ENCODE measurements around the gene RTF1.

RTF1 gene

DNA sequence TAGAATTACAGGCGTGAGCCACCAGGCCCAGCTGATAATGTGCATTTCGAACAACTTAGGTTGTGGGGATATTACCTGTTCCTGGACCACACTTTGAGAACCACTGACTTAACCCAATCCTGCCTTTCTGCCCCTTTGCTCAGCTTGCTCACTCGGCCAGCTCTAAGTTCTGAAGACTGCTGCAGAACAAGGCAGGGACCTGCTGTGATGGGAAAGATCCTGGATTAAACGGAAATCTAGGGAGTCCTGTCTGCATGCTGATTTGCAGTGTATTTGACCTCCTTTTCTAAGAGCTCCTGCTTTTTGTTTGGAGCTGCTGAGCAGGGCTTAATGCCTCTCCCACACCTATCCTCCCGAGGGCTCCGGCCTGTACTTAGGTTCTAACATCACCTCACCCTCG lies 93.8 kb downstream of the RTF1 start:
- DNase-seq = no peak

DNA sequence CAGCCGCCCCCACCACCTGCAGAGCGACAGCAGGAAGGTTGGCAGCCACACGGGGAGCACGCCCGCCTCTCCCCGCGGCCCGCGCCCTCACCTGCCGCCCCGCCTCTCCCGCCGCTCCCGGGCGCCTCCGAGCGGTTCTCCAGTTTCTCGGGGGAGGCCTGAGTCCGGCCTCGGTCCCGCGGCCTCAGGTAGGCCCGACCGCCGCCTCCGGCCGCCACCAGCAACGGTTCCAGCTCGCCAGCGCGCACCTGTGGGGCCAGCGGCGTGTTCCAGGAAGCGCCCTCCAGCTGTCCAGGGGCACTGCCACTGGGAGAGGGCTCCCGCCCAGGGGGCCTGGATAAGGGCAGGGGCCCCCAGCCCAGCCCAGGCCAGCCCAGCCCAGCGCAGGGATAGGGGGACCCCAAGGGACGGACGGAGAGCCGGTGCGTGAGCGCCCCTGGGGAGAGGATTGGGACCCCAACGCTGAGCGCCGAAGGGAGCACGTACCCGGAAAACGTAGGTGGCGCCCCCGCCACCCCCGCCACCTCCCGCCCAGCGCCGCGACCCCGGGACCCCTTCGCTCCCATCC lies 94.5 kb downstream of the RTF1 start:
- no peak for DNase-seq

DNA sequence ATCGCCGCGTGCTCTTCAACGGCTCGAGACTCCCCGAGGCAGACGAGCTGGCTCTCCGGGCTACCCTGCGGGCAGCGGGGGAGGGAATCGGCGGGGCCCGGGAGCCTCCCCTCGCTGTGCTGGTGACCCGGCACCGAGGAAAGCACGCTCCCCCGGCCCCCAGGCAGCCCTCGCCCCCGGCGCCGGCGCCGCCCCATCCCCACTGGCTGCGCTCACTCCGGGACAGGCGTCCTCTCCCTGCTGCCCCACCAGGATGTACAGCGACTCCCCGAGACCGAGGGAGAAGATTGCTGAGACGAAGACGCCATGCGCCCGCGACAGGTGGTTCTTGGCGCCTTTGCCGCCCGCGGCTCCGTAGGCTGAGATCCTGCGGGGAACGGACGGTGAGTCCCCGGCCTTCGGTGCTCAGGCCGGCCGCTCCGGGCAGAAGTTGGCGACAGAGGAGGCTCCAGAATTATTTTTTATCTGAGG lies 95.0 kb downstream of the RTF1 start:
- no peak for DNase-seq

DNA sequence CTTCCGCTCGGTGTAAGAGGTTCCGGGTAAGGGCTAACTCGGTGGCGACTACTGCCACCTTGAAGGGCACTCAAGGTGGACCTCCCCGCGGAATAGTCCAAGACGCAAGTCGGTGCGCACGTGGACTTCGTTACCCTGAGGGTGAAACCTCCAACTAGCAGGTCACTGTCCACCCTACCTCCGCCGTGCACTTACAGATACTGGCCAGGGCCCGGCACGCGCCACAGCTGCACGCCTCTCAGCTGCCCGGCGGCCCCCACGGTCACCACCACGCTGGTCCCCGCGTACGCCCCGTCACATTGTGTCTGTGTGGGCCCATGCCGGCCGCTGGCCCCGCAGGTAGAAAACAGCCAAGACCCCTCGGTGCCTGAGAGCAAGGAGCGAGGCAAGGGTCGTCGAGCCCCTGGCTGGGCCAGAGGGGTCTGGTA lies 95.6 kb downstream of the RTF1 start:
- no peak for DNase-seq

DNA sequence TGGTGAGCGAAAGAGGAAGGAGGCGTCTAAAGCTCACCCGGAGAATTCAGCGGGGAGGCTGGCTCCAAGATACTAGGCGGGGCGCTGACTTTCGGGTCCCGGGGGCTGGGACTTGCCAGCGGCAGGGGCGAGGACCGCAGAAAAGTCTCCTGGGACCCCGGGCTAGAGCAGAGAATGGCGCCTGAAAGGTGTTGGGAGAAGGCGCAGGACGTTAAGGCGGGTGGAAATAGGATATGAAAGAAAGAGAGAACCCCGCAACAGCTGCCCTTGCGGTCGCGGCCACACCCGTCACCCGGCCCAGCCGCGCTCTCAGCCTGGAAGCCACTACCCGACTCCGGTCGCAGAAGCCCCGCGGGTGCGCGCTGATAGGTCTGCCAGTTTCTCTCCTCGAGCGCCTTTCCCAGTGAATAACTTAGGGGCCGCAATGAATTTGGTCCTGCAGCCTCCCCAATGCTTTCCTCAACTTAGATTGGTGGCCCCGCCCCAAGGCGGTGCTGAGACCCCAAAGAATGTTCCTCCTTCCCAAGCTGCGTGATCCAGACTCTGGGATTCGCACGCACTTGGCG lies 96.1 kb downstream of the RTF1 start:
- DNase-seq = no peak

DNA sequence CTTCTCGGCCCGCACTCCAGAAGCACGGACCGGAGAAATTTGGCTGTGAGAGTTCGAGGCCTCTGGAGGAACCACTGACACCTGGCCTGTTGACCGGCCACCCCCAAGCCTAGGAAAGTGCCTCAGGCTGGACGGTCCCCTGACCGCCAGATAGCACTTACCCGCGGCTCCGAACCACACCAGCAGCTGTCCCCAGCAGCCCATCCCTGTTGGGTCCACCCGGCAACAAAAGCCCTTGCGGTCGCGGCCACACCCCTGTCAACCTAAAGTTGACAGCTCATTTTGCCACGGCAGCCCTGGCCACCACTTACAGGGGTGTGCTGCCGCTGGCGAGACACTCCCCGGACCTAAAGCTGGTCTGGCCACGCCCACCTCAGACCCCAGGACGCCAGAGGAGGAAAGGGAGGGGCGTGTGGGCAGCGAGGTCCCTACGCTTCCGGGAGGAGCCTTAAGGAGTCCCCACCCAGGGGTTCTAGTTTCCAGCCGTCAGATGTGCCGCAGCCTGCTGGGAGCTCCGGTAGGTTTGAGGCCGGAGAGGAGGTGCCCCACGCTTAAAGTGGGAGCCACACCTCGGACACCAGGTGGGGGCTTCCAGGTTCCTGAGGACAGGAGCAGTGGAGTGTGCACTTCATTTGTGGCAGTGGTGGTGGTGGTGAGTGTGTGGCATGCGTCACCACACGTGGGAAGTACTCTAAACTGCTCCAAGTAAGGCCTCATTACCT lies 96.8 kb downstream of the RTF1 start, which contains the start of gene LTK:
Gene LTK (minus strand): TSS at position 322 of the 722 bp plus-strand sequence. CDS start 118 bp downstream, at position 204.
- no peak for DNase-seq

DNA sequence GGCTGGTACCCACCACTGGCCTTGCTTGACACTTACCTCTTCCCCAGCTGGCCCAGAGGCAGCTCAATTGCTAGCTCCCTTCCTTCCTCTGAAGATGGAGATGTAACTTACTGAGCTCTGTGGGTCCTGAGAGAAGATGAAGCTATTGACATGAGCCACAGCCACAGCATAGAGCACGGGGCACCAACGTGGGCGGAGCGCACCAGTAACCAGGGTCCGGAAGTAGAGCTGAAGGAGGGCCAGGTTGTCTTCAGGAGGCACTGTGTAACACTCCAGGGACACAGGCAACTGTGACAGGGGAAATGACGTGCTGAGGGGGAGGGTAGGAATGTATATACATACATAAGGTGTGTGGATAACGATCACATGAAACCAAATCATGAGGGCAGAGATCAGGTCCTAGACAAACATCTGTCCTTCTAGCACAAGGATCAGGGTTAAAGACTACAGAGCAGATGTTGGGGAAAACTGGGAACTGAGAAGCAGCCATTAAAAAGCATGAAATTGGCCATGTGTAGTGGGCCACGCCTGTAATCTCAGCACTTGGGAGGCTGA lies 101.1 kb downstream of the RTF1 start:
- no peak for DNase-seq

DNA sequence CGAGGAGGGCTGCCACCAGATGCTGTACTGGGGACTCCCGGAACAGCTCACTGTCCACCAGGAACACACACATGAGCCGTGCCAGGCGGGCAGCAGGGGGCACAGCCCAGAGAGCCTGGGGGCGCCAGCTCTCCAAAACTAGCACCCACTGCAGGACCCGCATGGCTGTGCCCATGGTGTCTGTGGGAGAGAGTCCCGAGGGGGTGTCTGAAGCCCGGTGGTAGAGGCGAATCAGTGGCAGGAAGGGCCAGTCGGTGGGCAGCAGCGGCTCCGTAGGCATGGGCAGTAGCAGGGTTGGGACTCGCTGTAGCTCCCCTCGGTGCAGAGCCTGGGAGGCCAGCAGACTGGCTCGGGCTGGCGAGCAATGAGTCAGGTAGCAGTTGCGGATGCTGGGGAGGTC lies 103.7 kb downstream of the RTF1 start:
- no peak for DNase-seq

DNA sequence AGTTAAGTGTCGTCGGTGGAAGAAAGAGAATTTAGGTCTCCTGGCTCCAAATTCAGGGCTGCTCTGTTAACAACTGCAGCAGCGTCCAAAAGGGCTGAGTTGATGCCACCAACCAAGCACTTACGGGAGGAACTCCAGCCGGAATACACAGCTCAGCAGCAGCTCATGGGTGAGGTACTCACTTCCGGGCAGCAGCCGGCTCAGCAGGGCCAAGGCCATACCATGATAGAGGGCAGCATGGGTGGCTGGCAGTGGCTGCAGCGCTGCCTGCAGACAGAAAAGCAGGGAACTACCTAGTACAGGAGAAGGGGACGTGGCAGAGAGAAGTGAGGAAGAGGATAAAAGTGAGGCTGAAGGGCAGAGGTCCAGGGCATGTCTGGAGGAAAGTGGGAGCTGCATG lies 104.7 kb downstream of the RTF1 start:
- no peak for DNase-seq

DNA sequence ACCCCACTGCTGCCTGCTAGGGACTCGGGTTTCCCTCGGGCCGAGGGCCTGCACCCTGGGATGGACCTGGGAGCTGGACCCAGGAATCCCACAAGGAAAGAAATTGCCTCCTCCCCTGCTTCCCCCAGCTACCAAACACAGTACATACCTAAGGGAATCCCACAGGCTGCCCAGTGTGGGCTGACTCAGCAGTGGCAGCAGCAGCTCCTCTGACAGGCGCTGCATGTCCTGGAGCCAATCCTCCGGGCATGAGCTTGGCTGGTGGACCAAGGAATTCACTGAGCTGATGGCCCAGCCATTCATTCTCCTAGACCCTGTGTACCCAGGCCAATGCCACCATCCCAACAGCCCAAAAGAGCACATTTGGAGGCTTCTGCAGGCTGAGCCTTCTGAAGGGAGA lies 106.2 kb downstream of the RTF1 start:
- no peak for DNase-seq

DNA sequence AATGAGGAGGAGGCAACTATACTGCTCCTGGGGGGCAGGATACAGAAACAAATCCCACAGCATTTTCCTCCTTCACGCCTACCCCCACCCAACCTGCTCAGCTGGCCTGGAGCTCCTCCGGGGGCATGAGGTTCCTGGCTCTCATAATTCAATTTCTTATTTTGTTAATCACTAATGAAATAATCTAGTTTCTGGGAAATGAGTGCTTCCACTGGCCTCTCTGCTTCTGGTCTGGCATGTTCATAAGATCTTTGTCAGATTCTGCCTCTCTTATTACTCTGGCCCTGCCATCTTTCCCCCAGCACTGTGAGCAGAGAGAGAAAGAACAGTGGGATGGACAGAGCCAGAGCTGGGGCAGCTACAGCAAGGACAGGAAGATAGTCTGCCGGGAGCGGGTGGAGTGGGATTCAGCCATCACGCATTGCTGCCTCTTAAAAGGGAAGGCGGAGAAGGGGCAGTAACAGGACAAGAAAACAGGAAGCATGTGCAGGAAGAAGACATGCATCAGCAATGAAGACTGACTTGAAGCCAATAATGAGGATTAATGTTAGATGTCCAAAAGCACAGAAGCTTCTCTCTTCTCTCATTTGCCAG lies 113.6 kb downstream of the RTF1 start:
- no peak for DNase-seq
